GM21723 (cell line): ENCODE data around the gene TESPA1.

Source experiments
- ATAC-seq: cut with Tn5 transposase; IDR thresholded peaks from one replicate; pipeline ENCODE4 v1.9.1; 2021; ENCODE audit warnings: mild to moderate bottlenecking, moderate library complexity; ENCODE audit not compliant: unreplicated experiment

The TESPA1 gene

DNA sequence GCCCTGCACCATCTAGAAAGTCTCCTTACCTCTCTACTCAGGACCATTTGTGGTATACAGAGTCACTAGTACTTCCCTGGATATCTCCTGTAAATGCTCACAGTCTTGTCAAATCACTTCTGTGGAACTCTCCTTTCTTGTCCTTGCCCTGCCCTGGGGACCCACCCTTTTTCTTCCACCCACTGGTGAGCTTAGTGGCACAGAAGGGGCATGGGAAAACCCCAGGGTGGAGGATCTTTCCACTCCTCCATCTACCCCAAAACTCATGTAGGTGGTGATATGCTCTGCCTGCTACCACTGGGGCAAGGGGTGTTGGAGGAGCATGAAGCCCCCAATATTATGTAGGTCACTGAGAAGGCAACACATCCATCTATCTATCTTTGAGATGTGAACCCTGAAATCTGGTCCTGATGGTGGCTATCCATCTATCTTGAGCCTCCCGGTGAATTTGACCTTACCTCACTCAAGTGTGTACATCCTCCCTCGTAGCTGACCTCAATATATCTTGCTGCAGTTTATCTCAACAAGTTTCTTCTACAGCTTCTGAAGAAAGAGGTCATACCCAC lies 943 bp downstream of the TESPA1 start:
- ATAC-seq = no peak

DNA sequence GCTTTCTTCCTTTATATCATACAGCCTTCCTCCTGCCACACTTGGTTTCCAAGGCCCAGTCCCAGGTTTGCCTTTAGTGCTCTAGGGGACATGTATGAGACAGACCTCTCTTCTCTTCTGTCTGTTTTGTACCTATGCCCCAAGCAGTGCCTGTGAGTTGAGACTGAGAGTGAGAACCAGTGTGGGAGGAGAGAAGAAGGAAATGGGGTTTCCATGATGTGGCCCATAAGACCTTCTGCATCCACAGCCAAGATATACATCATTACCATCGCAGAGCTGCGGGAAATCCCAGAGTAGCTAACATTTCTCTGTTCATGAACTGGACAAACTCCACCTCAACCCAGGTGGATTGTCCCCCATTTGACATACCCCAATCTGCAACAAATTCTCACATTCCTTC lies 2.8 kb downstream of the TESPA1 start:
- no peak for ATAC-seq

DNA sequence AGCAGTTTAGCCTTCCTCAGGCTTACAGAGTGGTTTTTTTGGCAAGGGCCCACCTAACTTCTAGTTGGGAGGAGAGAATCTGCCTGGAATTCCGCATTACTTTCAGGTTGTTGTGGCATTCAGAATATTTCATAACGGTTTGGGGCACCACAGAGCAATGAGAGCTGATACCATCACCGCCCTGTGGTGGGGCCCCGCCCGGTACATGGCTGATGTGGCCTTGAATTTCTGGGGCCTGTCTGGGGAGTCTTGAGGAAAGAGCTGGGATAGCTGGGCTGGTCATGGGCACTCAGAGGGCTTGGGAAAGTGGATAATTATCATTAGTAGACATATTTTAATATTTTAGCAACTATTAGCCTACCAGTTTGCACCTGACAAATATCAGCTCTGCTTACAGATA lies 4.2 kb downstream of the TESPA1 start:
- ATAC-seq = no peak

DNA sequence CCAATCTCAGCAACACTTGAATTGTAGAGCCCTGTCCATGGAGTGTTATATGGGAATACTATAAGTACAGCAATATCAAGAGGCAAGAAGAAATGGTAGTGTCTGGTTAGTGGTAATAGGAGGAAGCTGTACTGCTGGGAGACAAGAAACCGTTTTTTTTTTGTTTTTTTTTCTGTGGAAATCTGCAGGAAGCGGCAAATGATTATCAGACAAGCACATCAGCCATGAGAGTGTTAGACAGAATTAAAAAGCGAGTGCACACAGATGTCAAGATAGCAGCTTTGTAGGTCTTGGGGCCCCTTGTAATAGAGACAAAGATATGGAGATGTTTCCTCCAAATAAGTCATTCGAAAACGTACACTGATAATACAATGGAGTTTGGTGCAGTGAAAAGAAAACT lies 6.7 kb downstream of the TESPA1 start:
- no peak for ATAC-seq

DNA sequence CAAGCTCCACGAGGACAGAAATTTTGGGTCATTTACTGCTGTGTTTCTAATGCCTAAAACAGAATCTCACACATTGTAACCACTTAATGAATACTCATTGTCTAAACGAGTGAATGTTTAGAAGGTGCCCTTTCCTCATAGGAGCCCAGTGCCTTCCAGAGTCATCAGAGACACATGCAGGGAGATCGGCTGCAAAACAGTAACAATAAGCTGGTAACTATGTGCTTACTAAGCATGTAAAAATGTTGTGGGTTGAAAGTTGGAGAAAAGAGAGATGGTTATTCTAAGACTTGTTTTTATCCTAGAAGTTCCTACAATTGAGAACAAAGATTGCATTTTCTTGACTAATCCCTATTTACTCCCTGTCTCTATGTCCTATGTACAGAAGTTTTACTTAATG lies 7.4 kb downstream of the TESPA1 start:
- ATAC-seq = no peak

DNA sequence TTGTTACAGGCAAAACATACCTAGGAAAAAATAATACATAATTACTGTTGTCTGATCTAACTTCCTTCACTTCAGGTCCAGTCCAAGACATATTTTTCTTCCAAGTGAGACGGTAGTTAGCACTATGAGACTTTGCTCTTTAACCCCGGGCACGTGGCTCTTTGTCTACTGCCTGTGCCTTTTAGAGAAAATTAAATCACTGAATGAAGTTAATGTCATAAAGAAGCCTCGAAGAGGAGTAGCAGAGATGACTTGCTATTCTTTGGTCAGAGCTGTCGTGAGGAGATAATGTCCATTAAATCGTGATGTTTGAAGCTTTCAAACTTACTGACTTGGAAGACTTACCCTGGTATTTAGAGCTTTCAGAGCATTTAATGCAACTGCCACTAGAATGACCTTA lies 8.7 kb downstream of the TESPA1 start:
- ATAC-seq = no peak

DNA sequence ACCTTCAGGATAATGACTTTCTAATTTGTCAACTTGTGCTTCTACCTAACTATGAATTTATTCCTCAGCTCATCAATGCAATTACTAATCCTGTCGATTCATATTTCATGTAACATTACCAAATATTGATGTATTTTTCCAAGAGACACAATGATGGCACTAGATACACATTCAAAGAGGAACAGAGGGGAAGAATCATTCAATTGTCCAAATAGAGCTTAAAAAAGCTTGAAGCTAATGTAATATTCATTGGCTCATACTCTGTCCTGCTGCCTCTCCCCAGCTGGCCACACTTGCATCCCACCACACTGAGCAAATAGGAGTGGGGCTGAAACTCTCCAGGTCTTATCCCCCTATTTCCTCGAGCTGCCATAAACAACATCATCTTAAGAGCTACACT lies 9.3 kb downstream of the TESPA1 start:
- ATAC-seq = no peak

DNA sequence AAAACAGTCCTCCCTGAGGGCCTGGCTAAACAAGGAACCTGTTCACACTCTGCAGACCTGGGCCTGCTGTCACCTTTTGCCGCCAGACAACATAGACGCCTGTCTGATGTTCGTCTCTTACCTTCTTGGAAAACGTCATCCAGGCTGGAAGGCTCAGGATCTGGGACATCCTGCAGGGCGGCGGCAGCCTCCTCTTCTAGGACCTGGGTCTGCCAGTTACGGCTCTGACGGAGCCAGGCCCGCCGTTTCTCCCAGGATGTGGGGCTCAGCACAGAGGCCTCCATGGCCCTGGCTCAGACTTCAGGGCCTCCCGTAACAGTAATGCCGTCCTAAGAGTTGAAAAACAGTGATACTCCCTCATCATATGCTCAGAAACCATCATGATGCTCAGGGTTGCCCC lies 10.3 kb downstream of the TESPA1 start:
- no peak for ATAC-seq

DNA sequence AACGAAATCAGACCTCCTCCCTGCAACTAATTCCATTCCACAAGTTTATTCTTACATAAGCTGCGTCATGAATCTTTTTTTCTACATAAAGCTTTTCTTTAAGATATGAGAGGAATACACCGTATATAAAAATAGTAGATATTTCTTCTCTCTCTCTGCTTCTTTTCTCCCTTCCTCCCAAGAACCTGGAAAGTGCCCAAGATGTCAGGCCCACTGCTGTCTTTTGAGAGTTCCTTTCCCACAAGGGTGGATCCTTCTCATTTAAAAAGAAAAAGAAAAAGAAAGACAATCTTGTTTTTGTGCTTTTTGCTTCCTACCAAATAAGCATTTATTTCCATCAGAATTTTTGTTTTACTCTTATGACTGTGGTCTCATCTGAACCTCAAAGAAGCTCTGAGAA lies 11.0 kb downstream of the TESPA1 start:
- ATAC-seq = no peak

DNA sequence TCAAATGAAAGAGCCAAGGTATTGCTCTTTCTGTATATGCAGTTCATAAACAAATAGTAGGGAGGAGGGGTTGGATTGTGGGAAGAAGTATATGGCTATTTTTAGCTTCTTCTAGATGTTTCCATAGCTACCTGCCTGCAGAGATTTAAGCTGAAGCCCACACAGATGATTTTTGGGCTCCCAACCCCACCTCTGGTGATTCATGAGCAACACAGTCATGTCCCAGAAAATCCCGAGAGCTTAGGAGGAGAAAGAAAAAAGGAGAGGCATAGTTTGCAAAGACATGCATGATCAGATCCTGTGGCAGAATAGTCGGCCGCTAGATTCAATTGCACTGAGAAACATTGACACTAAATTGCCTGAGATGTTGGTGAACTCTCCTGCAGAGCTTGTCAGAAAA lies 13.8 kb downstream of the TESPA1 start:
- ATAC-seq = no peak

DNA sequence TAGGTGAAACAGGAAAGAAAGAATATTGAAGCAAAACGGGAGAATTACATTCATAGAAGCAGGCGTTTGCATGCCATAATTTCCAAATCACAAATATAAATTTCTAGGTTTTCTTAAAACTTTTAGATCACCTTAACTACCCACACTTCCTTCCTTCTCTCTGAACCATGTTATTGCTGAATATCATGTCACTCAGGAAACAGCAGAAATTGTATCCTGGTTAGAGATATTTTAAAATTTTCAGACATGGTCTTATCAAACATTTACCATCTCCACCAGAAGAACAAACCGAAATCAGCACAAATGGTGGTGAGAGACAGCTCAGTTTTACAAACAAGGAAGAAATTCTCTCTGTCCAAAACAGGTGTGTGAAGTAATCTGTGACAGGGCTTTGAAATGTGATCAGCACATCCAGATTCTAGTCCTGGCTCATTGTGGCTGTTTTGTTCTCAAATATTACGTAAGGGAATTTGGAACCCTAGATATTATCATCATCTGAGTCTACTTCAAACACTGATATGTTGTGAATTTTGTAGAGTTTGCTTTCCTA lies 16.3 kb downstream of the TESPA1 start:
- ATAC-seq = no peak

DNA sequence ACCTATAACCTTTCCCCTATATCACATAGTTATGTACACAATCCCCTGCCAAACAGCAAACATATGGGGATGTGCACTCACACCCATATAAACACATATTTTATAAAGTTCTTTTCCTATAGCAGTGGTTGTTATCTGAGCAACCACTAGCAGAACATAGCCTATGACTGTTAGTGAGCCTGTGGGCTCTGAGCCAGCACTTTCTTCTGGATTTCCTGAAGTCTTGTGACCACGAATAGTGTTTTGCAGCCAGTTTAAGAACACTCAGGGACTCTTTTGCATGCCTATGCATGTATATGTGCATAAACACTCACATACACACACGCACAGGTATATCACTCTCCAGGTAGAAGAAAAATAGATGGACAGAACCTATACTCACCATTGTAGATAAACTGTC lies 17.1 kb downstream of the TESPA1 start:
- ATAC-seq = no peak

DNA sequence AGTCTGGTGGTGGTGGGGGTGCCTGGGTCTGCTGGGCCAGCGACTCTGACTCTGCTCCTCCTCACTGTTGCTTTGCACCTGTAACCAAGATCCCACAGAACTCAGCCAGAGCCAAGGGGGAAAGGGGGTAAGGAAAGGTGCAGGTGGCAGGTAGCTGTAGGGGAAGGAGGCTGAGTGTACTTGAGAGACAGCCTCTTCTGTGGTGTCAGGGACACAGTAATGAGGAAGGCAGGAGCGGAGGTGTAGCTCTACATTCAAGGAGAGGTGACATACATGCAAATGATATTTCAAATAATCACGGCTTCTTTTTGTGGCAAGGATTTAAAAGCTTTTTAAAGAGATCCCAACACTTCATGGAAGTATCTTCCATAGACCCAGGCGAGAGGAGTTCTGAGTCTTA lies 23.4 kb downstream of the TESPA1 start:
- no peak for ATAC-seq

DNA sequence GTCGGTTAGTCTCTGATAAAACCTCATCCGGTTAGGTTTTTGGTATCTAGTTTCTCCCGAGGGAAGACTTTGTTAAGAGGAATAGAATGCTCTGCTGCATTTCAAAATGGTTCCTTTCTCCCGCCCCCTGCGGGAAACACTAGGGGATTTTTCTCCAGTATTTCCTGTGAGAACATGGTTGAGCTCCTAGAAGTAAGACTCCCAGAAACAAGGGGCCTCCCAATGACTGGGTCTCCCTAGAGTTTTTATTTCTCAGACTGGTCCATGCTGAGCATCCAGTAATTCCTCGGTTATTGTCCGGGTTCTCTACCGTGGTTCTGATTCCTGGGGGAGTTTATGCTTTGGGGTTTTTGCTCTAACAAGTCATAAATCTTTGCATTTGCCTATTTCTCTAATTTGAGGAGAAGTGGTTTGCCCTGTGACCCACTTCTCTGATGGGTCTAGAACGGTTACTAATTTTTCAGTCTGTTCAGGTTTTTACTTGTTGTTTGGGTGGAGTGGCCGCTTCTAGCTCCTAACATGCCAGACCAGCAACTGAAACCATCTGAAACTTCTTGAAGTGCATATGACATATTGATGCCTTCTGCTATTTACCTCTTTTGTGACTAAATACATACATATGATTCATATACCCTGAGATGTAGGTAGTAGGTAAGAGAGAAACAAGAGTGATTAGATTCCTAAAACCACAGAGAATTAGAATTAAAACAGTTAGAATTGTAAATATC lies 25.1 kb downstream of the TESPA1 start:
- peak; percentile 68 for ATAC-seq

DNA sequence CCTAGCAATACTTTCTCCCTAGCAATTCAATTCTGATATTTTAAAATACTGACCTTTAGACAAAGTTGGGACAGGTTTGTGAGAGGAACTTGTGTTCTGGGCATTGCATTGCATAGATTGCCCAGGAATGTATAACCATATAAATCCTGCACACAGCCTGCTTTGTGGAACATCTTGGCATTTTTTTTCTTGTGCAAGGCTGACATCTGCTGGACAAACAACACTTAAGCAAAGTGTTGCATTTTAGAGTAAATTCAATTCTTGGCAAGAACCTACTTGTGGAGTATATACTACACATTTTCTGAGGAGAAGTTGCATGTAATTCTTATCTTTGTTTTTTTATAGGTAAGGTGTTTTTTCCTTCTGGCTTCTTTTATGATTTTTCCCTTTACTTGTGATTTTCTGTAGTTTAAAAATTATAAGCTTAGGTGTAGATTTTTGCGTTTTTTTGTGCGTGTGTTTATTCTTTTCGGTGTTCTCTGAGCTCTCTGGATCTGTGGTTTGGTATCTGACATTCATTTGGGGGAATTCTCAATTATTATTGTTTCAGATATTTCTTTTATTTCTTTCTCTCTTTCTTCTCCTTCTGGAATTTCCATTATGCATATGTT lies 26.4 kb downstream of the TESPA1 start:
- peak; percentile 57 for ATAC-seq

DNA sequence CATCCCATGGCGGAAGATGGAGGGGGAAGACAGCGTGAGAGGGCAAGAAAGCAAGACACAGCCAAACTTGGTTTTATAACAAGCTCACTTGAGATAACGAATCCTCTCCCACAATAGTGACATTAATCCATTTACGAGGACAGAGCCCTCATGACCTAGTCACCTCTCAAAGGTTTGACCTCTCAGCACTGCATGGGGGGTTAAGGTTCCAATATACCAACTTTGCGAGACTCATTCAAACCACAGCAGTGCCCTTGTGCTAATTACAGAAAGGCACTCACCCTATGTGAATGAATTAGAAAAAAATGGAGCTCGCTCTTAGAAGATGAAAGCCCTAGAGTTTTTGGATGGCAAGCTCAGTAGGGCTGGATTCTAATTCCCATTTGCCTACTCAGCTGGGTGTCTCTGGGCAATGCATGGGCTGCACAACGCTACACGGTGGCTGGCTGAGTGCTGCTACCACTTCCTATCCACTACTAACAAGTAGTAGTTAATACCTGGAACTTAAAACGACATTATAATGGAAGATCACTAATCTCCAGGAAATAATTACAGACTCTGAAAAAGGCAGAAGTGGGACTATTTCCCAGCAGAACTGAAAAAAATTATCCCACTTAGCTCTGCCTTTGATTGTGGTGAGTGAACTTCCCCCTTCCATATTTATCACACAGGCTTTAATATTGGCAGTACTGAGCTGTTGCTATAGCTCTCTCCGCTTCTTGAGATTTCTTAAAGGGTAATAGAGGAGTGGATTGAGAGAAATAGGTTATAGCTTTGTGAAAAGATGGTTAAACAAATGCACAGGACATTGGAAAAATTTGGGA lies 27.5 kb downstream of the TESPA1 start:
- ATAC-seq = no peak

DNA sequence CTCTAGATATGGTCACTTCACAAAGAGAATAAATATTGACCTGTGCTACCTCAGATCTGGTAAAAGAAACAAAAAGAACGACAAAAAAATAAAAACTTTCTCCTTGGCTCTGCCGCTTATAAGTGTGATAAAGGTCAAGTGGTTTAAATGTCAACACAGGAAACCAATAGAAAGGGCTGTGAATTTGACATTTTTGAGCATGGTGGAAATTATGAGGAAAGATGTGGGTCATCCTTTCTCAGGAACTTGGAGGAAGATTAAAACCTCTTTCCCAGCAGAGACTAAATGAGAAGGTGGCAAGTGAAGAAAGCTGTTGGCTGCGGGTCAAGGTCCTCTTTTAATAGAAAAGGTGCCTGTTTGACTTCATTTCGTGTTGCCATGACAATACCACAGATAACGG lies 28.2 kb downstream of the TESPA1 start:
- no peak for ATAC-seq

DNA sequence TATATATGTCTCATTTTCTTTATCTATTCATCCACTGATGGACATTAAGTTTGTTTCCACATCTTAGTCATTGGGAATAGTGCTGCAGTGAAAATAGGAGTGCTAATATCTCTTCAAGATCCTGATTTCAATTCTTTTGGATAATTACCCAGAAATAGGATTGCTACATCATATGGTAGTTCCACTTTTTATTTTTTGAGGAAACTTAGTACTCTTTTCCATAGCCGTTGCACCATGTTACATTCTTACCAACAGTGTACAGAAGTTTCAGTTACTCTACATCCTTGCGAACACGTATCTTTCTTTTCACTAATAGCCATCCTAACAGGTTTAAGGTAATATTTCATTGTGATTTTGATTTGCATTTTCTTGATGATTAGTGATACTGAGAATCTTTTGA lies 29.8 kb downstream of the TESPA1 start:
- ATAC-seq = no peak

DNA sequence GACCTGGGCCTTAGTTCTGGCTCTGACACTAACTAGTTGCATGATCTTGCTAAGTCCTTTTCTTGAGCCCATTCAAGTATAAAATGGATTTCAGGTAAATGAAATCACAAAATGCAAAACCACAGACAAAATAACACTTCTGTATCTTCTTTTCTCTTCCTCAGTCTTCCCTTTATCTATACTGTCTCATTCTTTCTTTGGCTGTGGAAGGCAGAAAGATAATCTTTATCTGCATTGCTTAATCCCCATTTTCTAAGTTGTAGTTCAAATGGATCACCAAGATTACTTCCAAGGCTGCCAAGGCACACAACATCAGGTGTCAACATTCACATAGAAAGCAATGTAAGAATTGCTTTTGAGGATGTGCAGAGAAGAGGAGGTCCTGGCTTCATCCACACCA lies 30.3 kb downstream of the TESPA1 start:
- ATAC-seq = no peak

DNA sequence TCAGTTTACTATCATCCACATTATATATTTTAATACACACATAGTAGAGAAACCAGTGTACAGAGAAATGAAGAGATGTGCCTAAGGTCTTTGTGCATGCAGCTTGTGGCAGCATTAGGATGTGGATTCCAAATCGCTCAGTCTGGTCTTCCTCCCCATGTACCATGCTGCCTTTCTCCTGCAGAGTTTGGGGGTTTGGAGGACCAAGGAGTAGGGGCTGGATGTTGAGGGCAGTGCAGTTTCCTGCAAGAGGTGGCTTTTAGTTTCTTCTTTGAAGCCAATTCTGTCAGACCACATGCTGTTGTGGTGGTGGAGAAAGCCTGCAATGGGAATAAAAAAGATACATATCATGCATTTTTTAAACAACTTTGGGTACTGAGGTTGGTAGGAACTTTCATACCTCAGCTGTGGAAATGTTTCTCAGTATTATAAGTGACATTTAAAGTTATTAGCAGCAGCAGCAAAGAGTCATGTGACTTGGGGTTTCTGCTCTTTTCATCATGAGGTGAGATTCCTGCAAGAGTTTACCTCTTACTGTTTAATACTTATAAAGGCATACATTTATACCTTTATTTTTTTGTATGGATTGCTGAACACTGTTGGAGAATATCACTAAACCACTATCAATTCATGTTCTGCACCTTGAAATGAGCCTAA lies 34.4 kb downstream of the TESPA1 start:
- ATAC-seq = no peak
